Panc1 (cell line): Measurements from ENCODE around the gene MAP3K3. TPM values are rescaled to one million over a fixed set of nuclear protein-coding genes. Genes with fewer than 3 reads are reported as not detected.

Experiments
- ATAC-seq: fragments of 200-7000 bp; cut with Tn5 transposase; 2 replicates; pipeline ENCODE4 v1.9.1; 2020; ENCODE audit warnings: mild to moderate bottlenecking, moderate library complexity
- BruUV-seq: library from RNA; stranded (reverse); fragments of 400-500 nt; replicated peaks from 2 replicates; lab custom pipeline; 2021; lab: Mats Ljungman, UMichigan
- CTCF ChIA-PET: fragments of 300-600 bp; sonication (Branson Sonifier 250); formaldehyde crosslinking; loops from one replicate; lab custom pipeline; 2022; ENCODE audit warnings: antibody characterized with exemption; lab: Charles Lee
- POLR2A ChIA-PET: fragments of 300-600 bp; sonication (Branson Sonifier 250); formaldehyde crosslinking; loops from one replicate; lab custom pipeline; 2022; ENCODE audit warnings: antibody characterized with exemption; lab: Charles Lee
- DNase-seq: peaks from one replicate; pipeline ENCODE4 v3.0.0-alpha.2; 2010; ENCODE audit warnings: low read depth, low spot score
- H3K27ac ChIP-seq: 2 replicates; pipeline ENCODE4 v1.5.1; 2011; ENCODE audit warnings: mild to moderate bottlenecking, low read length, inconsistent platforms
- H3K27me3 ChIP-seq: fragments of 200-500 bp; sonication (Bioruptor generic); 2 replicates; pipeline ENCODE4 v1.6.0; 2014; ENCODE audit warnings: low read length, inconsistent platforms; ENCODE audit not compliant: control insufficient read depth, insufficient read depth
- H3K36me3 ChIP-seq: fragments of 200-500 bp; sonication (Bioruptor generic); 2 replicates; pipeline ENCODE4 v1.5.1; 2014; ENCODE audit warnings: inconsistent platforms, mild to moderate bottlenecking, low read length, moderate library complexity; ENCODE audit not compliant: control insufficient read depth, insufficient read depth
- H3K4me1 ChIP-seq: 2 replicates; pipeline ENCODE4 v1.5.1; 2011; ENCODE audit warnings: inconsistent platforms, mild to moderate bottlenecking, low read length, moderate library complexity; ENCODE audit not compliant: control insufficient read depth, insufficient read depth
- H3K4me3 ChIP-seq, 2 experiments: 2 replicates each; pipeline ENCODE4 v1.5.1; 2011 to 2012; ENCODE audit warnings: low read depth in 2 of 2, low read length in 2 of 2, mild to moderate bottlenecking in 2 of 2, inconsistent platforms in 1 of 2, moderate library complexity in 1 of 2
- H3K9me3 ChIP-seq: fragments of 200-500 bp; sonication (Bioruptor generic); 2 replicates; pipeline ENCODE4 v1.5.1; 2014; ENCODE audit warnings: low read depth, mild to moderate bottlenecking, inconsistent platforms, low read length, moderate library complexity; ENCODE audit not compliant: control insufficient read depth, insufficient read depth
- POLR2AphosphoS5 ChIP-seq: IDR thresholded peaks from 2 replicates; pipeline ENCODE4 v1.6.1; 2012; ENCODE audit warnings: mild to moderate bottlenecking, low read depth, low read length, moderate library complexity
- SIN3A ChIP-seq: IDR thresholded peaks from 2 replicates; pipeline ENCODE4 v1.6.1; 2012; ENCODE audit warnings: low read depth, mild to moderate bottlenecking, low read length, moderate library complexity, borderline replicate concordance; ENCODE audit not compliant: insufficient read depth
- TCF7L2 ChIP-seq: IDR thresholded peaks from 2 replicates; pipeline ENCODE4 v1.6.1; 2011; ENCODE audit warnings: mild to moderate bottlenecking, low read depth, low read length, inconsistent platforms
- in situ Hi-C: cut with HindIII; loops from 2 replicates; pipeline ENCODE4 v1.10.0; 2016; ENCODE audit warnings: low sequenced_read_pairs, low pct_unique_long_range_greater_than_20kb
- intact Hi-C: fragments of 100-400 bp; cut with micrococcal nuclease; formaldehyde crosslinking; loops from one replicate; pipeline ENCODE4 v1.10.0; 2022; ENCODE audit not compliant: unreplicated experiment
- total RNA-seq: library from RNA; stranded (reverse); gene quantifications from one replicate; pipeline ENCODE4 v1.2.1, GENCODE V29; 2021; ENCODE audit not compliant: unreplicated experiment
- TF ChIP-seq, protein P1 (sequence below): fragments of 450-650 bp; IDR thresholded peaks from 2 replicates; pipeline ENCODE4 v1.5.1; 2017; ENCODE audit warnings: mild to moderate bottlenecking
- TF ChIP-seq, protein P2 (sequence below), 2 experiments: IDR thresholded peaks; 2 replicates each; pipeline ENCODE4 v1.6.1; 2011 to 2012; ENCODE audit warnings: low read depth in 2 of 2, control low read depth in 1 of 2, low read length in 1 of 2, mild to moderate bottlenecking in 1 of 2, moderate library complexity in 1 of 2; ENCODE audit not compliant: insufficient read depth in 1 of 2

Gene MAP3K3
- total RNA-seq, 1 experiment from 2014 or later, result 22.3 TPM

DNA sequence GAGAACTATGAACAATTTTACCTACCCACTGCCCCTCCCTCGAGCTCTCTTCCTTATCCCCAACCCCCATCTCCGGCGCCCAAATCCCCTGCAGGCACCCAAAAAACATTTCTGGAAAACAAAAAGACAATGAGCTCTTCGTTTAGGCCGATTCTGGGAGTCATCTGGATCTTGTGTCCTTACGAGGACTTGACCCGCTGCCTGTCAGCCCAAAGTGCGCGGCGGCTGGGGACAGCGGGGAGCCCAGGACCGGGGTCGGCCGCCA, 118.9 kb downstream of the MAP3K3 start:
- H3K36me3 ChIP-seq, result peaks cover 10% of the 10 kb centered on the region
- TF ChIP-seq, protein P1, sequence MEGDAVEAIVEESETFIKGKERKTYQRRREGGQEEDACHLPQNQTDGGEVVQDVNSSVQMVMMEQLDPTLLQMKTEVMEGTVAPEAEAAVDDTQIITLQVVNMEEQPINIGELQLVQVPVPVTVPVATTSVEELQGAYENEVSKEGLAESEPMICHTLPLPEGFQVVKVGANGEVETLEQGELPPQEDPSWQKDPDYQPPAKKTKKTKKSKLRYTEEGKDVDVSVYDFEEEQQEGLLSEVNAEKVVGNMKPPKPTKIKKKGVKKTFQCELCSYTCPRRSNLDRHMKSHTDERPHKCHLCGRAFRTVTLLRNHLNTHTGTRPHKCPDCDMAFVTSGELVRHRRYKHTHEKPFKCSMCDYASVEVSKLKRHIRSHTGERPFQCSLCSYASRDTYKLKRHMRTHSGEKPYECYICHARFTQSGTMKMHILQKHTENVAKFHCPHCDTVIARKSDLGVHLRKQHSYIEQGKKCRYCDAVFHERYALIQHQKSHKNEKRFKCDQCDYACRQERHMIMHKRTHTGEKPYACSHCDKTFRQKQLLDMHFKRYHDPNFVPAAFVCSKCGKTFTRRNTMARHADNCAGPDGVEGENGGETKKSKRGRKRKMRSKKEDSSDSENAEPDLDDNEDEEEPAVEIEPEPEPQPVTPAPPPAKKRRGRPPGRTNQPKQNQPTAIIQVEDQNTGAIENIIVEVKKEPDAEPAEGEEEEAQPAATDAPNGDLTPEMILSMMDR, result no peak
- TF ChIP-seq POLR2AphosphoS5 (no peak), TCF7L2 (no peak), SIN3A (no peak)
- TF ChIP-seq, protein P2, sequence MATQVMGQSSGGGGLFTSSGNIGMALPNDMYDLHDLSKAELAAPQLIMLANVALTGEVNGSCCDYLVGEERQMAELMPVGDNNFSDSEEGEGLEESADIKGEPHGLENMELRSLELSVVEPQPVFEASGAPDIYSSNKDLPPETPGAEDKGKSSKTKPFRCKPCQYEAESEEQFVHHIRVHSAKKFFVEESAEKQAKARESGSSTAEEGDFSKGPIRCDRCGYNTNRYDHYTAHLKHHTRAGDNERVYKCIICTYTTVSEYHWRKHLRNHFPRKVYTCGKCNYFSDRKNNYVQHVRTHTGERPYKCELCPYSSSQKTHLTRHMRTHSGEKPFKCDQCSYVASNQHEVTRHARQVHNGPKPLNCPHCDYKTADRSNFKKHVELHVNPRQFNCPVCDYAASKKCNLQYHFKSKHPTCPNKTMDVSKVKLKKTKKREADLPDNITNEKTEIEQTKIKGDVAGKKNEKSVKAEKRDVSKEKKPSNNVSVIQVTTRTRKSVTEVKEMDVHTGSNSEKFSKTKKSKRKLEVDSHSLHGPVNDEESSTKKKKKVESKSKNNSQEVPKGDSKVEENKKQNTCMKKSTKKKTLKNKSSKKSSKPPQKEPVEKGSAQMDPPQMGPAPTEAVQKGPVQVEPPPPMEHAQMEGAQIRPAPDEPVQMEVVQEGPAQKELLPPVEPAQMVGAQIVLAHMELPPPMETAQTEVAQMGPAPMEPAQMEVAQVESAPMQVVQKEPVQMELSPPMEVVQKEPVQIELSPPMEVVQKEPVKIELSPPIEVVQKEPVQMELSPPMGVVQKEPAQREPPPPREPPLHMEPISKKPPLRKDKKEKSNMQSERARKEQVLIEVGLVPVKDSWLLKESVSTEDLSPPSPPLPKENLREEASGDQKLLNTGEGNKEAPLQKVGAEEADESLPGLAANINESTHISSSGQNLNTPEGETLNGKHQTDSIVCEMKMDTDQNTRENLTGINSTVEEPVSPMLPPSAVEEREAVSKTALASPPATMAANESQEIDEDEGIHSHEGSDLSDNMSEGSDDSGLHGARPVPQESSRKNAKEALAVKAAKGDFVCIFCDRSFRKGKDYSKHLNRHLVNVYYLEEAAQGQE (IDR thresholded peaks at IDR 0.05; ENCODE audit: insufficient read depth in 1 of 2, low read depth in 2 of 2, low read length in 1 of 2), result no peak
- POLR2A ChIA-PET, result no interaction called here
- BruUV-seq, result no TSS peak
- ATAC-seq (no peak; the same call in 1 of the 2 replicates), DNase-seq (no peak)
- in situ Hi-C loops, result no loop called here
- no peaks in the 10 kb centered on the region for H3K27me3 ChIP-seq
- H3K27ac ChIP-seq, result peak overlapping the region; percentile 97
- intact Hi-C loops, result no loop called here
- H3K4me1 ChIP-seq, result peaks cover 7% of the 10 kb centered on the region; the same call in 1 of the 2 replicates
- H3K4me3 ChIP-seq, result peak overlapping the region; percentile 90
- H3K9me3 ChIP-seq, result no peaks in the 10 kb centered on the region
- CTCF ChIA-PET, result interaction anchor here (0.6 kb wide), 1 partner anchor 309 kb away, joined by 3 read pairs; no protein-coding TSS in a partner anchor

DNA sequence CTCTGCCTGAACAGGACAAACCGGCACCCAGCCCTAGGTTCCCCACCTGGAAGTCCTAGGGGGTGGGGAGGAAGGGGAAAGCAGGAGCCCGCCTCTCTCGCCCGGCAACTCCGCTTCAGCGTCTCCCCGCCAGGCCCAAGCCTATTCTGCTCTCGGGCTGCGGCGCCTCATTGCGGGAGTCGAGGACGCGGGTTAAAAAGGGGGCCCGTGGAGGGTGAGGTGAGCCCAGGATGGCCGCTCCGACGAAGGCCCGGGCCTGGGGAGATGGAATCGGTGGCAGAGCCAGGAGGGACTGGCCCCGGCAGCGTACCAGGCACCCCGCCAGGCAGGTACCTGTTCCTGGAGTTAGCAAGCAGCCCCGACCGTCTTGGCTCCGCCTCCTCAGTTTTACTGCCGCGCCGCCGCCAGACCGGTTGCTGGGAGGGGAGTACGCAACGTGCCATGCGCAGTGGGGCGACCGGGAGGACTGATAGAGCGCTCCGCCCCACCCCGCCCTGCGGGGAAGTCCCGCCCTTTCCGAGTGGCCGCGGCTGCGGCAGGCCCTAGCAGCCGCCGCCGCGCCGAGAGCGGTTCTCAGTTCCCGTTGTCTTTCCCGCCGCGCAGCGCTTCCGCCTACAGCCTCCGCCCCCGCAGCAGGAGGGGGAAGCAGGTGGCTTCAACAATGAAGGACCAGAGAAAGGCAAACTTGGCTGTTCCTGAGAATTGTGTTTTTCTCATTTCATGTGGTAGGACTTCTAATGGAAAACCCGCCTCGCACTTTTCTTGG, 119.4 kb downstream of the MAP3K3 start, which contains the start of gene STRADA:
Gene STRADA (minus strand): TSS at position 392 of the 766 bp plus-strand sequence. CDS start 13,430 bp downstream, outside the sequence.
- BruUV-seq, result no TSS peak
- TF ChIP-seq TCF7L2 (no peak), POLR2AphosphoS5 (peak; percentile 84), SIN3A (0 out of 2 replicates have a peak, but pooled peaks have one; percentile 27)
- Histone ChIP-seq H3K36me3 (peaks cover 15% of the 10 kb centered on the region), H3K27ac (peak within 1 kb of the TSS; percentile 97), H3K4me3 (peak within 1 kb of the TSS; percentile 90), H3K9me3 (no peaks in the 10 kb centered on the region), H3K4me1 (peaks cover 7% of the 10 kb centered on the region; the same call in 1 of the 2 replicates), H3K27me3 (no peaks in the 10 kb centered on the region)
- ChIA-PET CTCF (interaction anchor here (0.6 kb wide), 1 partner anchor 310 kb away, joined by 3 read pairs; no protein-coding TSS in a partner anchor), POLR2A (interaction anchor here (0.6 kb wide), 1 partner anchor 27 kb away, joined by 3 read pairs; no protein-coding TSS in a partner anchor)
- peak; percentile 78 for DNase-seq
- in situ Hi-C loops (no loop called here), intact Hi-C loops (no loop called here)
- ATAC-seq, result peak; percentile 94

Other genes with a start within 250 kb of the MAP3K3 start
- gene CYB561, start 176.1 kb upstream of the MAP3K3 start, total RNA-seq, result 40.1 TPM
- 4.5 TPM for gene ACE, start 145.4 kb upstream of the MAP3K3 start, total RNA-seq
- gene KCNH6, start 99.1 kb upstream of the MAP3K3 start, total RNA-seq, result not detected
- 60.4 TPM for gene DCAF7, start 71.9 kb upstream of the MAP3K3 start, total RNA-seq
- gene TACO1, start 21.5 kb upstream of the MAP3K3 start, total RNA-seq, result 17.9 TPM
- gene LIMD2, start 77.7 kb downstream of the MAP3K3 start, total RNA-seq, result 15.3 TPM
- gene STRADA, start 119.4 kb downstream of the MAP3K3 start, total RNA-seq, result 26.0 TPM
- gene CCDC47, start 151.2 kb downstream of the MAP3K3 start, total RNA-seq, result 64.8 TPM
- gene DDX42, start 151.8 kb downstream of the MAP3K3 start, total RNA-seq, result 89.6 TPM
- gene PSMC5, start 205.0 kb downstream of the MAP3K3 start, total RNA-seq, result 145 TPM
- gene FTSJ3, start 205.2 kb downstream of the MAP3K3 start, total RNA-seq, result 41.3 TPM
- 59.4 TPM for gene SMARCD2, start 220.3 kb downstream of the MAP3K3 start, total RNA-seq